Skeletal muscle satellite cell (primary cell): ENCODE measurements around the gene GSTA1.
"Not testable (repeated sequence)": the region's sequence is repeated elsewhere in the genome, so short reads cannot be mapped to it uniquely, and the experiment has no call there.

Source experiments
- H3K27me3 ChIP-seq: 2 replicates; pipeline ENCODE4 v1.7.0; 2013; ENCODE audit warnings: low read length; ENCODE audit not compliant: control insufficient read depth, insufficient read depth
- H3K36me3 ChIP-seq: 2 replicates; pipeline ENCODE4 v1.7.0; 2013; ENCODE audit warnings: mild to moderate bottlenecking, control low read depth, low read length; ENCODE audit not compliant: insufficient read depth
- H3K4me1 ChIP-seq: 2 replicates; pipeline ENCODE4 v1.7.0; 2013; ENCODE audit warnings: low read length; ENCODE audit not compliant: control insufficient read depth, insufficient read depth
- H3K4me2 ChIP-seq: 2 replicates; pipeline ENCODE4 v1.7.0; 2013; ENCODE audit warnings: mild to moderate bottlenecking, low read length
- H3K4me3 ChIP-seq: 2 replicates; pipeline ENCODE4 v1.7.0; 2013; ENCODE audit warnings: low read length
- H3K9ac ChIP-seq: 2 replicates; pipeline ENCODE4 v1.7.0; 2013; ENCODE audit warnings: mild to moderate bottlenecking, low read depth, low read length, moderate library complexity
- H3K9me3 ChIP-seq: replicated peaks from 2 replicates; pipeline ENCODE4 v1.7.0; 2013; ENCODE audit warnings: mild to moderate bottlenecking, control low read depth, low read length

GSTA1 gene

DNA sequence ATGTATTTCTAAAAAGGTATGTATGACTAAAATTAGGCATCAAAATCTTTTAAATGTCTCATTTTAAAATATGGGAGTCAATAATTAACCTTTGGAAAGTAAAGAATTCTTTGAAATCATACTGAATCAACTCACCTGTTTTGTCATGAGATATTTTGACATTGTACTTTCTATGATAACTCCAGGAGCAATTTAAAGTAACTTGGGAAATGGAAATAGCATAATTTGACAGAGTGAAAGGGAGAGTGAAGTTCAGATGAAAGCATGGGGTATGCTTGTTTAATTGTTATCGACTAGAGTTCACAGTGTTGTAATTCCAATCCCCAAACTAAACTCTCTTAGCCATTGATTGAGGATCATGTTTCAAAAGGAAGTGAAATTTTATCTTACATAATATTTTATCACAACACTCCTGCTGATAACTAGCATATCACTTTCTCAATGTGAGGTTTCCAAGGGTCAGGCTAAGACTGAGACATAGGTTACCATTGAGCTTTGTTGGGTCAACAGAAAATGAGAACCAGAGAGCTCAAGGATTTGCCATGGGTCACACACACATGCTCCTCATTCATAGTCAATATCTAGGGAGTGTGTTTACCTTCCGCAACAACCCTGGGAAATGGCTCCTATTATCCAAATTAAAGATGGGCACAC lies 2.3 kb downstream of the GSTA1 start:
- Histone ChIP-seq H3K9me3 (no peaks in the 10 kb centered on the region), H3K4me1 (no peaks in the 10 kb centered on the region), H3K4me2 (no peak overlapping the region), H3K9ac (no peak overlapping the region), H3K36me3 (no peaks in the 10 kb centered on the region), H3K4me3 (no peak overlapping the region), H3K27me3 (peaks cover 21% of the 10 kb centered on the region)

DNA sequence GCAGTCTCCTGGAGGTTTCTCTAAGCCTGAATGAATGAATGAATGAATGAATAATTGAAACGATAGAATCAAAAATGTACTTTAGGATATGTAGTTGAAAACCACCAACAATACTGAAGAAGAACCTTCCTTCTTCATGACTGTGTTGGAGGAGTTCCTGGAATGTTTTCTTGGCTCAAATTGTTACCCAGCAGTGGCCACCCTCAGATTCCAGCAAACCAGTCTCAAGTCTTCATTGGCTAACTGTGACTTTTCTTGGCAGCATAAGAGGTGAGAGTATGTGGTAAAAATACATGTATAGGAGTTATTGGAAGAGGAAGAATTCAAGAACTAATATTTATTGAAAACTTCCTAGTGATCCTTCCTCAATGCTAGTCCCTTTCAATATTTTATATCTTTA lies 4.3 kb downstream of the GSTA1 start:
- not testable (repeated sequence) for H3K4me1 ChIP-seq, H3K4me2 ChIP-seq, H3K36me3 ChIP-seq, H3K9me3 ChIP-seq, H3K9ac ChIP-seq, H3K4me3 ChIP-seq
- H3K27me3 ChIP-seq = peaks cover 21% of the 10 kb centered on the region

DNA sequence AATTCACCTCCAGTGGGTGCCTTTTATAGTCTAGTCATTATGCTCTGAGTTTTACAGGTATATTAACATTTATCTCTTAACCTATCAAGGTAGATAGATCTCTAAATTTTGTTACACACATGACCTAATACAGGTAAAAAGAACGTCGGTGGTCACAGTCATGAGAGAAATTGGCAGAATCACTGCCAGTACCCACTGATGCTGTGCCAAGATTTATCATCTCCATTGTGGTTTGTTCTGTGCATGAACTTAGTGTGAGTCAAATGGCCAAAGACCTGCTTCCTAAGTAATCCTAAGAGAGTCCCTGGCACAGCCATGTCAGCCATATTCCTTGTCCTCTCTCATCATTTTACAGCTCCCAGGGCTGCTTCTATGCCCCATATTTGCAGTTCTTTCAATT lies 9.2 kb downstream of the GSTA1 start:
- not testable (repeated sequence) for H3K4me2 ChIP-seq, H3K9ac ChIP-seq, H3K36me3 ChIP-seq, H3K4me3 ChIP-seq, H3K4me1 ChIP-seq, H3K9me3 ChIP-seq
- peaks cover 17% of the 10 kb centered on the region for H3K27me3 ChIP-seq

DNA sequence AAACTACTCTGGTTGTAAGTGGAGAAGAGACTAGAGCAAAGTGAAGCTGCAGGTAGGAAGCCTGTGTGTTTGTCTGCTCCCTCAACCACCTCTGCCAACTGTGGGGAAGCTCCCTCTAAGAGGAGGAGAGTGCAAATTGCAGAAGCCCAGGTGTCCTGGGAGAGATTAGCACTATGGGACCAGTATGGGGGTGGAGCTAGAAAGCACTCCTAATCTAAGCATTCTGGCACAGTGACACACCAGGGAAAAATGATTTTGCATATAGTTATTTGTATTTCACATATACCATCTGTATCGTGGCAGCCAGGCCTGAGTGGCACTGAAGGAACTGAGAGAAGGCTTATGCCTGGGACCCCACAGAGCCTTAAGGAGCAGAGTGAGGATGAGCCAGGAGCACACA lies 12.8 kb downstream of the GSTA1 start:
- Histone ChIP-seq H3K4me2 (no peak overlapping the region), H3K27me3 (peaks cover 15% of the 10 kb centered on the region), H3K9me3 (no peaks in the 10 kb centered on the region), H3K36me3 (no peaks in the 10 kb centered on the region), H3K4me1 (no peaks in the 10 kb centered on the region), H3K4me3 (no peak overlapping the region), H3K9ac (no peak overlapping the region)

DNA sequence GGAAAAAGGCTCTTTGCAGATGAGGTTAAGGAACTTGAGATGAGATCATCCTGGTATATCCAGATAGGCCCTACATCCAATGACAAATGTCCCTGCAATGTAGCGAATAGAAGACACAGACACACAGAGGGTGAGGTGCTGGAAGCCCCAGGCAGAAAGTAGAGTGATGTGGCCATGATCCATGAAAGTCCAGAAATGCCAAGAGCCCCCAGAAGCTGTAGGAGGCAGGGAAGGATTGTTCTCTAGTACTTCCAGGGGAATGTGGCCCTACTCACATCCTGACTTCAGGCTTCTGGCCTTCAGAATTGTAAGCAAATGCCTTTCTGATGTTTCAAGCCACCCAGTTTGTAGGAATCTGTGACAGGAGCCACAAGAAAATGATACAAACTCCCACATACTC lies 14.0 kb downstream of the GSTA1 start:
- not testable (repeated sequence) for H3K9ac ChIP-seq, H3K4me3 ChIP-seq, H3K4me1 ChIP-seq, H3K4me2 ChIP-seq, H3K36me3 ChIP-seq, H3K9me3 ChIP-seq
- H3K27me3 ChIP-seq = peaks cover 10% of the 10 kb centered on the region

DNA sequence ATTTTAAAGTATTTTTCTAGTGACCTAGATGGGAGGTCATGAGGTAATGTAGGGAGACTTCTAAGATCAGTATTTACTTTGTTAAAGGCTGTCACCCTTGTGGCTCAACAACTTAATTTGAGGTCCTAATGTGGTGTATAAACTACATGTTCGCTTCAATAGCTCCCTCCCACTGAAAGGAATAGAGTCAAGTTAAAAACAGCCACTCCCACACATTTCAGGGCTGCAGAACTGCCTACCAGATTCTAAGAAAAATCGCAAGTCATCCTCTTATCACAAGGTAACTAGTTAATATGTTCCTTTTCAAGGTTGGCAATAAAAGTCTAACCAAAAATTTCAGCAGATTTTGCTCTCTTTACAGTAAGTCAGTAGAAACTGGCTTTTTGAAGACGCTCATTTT lies 15.1 kb downstream of the GSTA1 start:
- Histone ChIP-seq H3K4me3 (no peak overlapping the region), H3K4me2 (no peak overlapping the region), H3K36me3 (no peaks in the 10 kb centered on the region), H3K27me3 (peaks cover 6% of the 10 kb centered on the region), H3K4me1 (no peaks in the 10 kb centered on the region), H3K9ac (no peak overlapping the region), H3K9me3 (no peaks in the 10 kb centered on the region)

DNA sequence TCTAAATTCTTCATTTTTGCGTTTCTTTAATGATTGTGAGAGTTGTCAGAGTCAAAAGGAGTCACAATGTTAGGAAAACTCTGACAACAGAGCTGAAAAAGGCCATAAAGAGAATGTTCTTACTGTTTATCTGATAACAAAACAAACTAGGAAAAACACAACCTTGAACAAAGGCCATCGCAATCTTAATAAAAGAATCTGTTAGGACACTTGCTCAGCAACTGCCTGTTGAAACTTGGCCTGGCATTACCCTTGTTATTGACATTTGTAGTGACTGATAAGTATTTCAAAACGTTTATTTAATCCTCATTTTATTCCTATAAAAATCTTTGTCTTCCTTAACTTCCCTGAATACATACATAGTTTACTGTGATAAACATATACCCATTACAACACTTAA lies 15.7 kb downstream of the GSTA1 start:
- H3K36me3 ChIP-seq = no peaks in the 10 kb centered on the region
- H3K27me3 ChIP-seq = peaks cover 6% of the 10 kb centered on the region
- no peak overlapping the region for H3K9ac ChIP-seq
- H3K4me2 ChIP-seq = no peak overlapping the region
- H3K4me3 ChIP-seq = no peak overlapping the region
- H3K9me3 ChIP-seq = no peaks in the 10 kb centered on the region
- no peaks in the 10 kb centered on the region for H3K4me1 ChIP-seq

DNA sequence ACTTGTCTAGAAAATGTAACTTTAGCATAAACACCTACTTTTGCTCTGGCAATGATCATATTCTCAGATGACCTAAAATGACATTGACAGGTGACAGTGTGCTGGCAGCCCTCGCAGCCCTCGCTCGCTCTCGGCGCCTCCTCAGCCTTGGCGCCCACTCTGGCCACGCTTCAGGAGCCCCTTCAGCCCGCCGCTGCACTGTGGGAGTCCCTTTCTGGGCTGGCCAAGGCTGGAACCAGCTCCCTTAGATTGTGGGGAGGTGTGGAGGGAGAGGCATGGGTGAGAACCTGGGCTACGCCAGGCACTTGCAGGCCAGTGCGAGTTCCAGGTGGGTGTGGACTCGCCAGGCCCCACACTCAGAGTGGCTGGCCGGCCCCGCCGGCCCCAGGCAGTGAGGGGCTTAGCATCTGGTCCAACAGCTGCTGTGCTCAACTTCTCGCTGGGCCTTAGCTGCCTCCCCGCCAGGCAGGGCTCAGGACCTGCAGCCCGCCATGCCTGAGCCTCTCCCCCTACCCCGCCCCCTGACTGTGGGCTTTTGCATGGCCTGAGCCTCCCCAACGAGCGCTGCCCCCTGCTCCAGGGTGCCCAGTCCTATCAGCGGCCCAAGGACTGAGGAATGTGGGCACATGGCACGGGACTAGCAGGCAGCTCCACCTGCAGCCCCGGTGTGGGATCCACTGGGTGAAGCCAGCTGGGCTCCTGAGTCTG lies 17.2 kb downstream of the GSTA1 start:
- H3K4me2 ChIP-seq = no peak overlapping the region
- no peaks in the 10 kb centered on the region for H3K9me3 ChIP-seq
- no peak overlapping the region for H3K4me3 ChIP-seq
- peaks cover 6% of the 10 kb centered on the region for H3K27me3 ChIP-seq
- H3K4me1 ChIP-seq = no peaks in the 10 kb centered on the region
- no peaks in the 10 kb centered on the region for H3K36me3 ChIP-seq
- H3K9ac ChIP-seq = no peak overlapping the region

DNA sequence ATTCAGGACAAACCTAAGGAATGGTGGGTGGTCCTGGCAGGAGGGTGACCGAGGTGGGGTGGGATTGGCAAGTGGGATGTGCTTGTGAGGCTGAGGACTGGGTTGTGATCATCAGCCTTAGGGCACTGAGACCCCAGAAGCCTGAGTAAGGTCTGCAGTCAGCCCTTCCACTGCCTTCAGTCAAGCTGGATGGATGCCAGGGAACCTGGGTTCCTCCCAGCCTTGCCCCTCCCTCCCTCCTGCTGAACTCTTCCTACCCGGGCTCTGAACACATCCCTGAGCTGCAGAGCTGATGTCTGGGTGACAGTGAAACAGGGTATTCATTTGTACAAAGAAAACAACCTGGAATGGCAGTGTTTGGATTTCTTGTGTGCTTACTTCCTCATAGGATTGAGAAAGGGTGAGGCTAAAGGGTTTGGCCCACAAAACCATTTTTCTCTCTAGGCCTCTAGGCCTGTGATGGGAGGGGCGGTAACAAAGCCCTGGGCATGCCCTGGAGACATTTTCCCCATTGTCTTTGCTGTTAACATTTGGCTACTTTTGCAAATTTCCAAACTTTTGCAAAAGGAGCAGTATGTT lies 20.8 kb downstream of the GSTA1 start:
- H3K4me1 ChIP-seq, H3K4me3 ChIP-seq, H3K9ac ChIP-seq, H3K9me3 ChIP-seq, H3K4me2 ChIP-seq, H3K36me3 ChIP-seq: not testable (repeated sequence)
- peaks cover 24% of the 10 kb centered on the region for H3K27me3 ChIP-seq

DNA sequence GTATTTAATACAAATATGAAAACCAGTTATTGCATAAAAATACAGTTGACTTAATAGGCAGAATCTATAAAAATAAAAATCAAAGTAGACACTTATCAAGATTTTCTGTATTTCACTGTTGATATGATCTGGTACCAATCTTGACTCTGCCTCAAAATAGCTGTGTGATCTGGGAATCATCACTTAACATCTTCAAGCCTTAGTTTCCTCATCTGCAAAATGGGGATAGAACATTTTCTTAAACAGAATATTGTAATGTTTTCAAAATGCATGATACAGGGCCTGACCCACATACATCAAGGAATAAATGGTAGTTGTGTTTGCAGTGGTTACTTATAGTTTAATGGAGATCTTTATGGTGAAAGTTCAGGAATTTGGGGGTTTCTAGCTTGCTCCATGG lies 21.4 kb downstream of the GSTA1 start:
- not testable (repeated sequence) for H3K9ac ChIP-seq, H3K4me2 ChIP-seq, H3K4me1 ChIP-seq, H3K9me3 ChIP-seq, H3K36me3 ChIP-seq, H3K4me3 ChIP-seq
- H3K27me3 ChIP-seq = peaks cover 24% of the 10 kb centered on the region

DNA sequence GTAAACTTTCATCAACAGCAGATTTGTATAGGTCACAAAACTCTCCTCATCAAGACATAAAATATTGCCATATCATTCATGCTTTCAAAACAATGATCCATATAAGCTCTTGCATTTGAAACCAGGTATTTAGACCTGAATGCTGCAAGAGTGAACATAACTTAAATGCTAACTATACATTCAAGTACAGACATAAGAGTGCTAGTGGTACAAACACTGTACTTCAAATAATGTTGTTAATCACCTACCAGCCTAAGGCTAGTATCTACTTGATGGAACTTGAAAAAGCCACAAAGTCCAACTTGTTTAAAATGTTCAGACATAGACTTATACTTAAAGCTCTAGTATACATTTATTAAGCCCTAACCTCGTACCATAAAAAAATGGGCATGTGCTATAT lies 24.4 kb downstream of the GSTA1 start:
- no peaks in the 10 kb centered on the region for H3K36me3 ChIP-seq
- H3K9me3 ChIP-seq = no peaks in the 10 kb centered on the region
- no peaks in the 10 kb centered on the region for H3K4me1 ChIP-seq
- peaks cover 24% of the 10 kb centered on the region for H3K27me3 ChIP-seq
- no peak overlapping the region for H3K9ac ChIP-seq
- H3K4me3 ChIP-seq = no peak overlapping the region
- no peak overlapping the region for H3K4me2 ChIP-seq
